PFSK-1 (cell line): Measurements from ENCODE around the gene HSPB1.

Experiments used
- FOXP2 ChIP-seq: optimal IDR thresholded peaks from 2 replicates; pipeline ENCODE3; 2011; ENCODE audit warnings: borderline replicate concordance, control low read depth, inconsistent platforms; ENCODE audit not compliant: insufficient read depth; ENCODE audit errors: extremely low read length, extremely low read depth
- POLR2AphosphoS5 ChIP-seq: IDR thresholded peaks from 2 replicates; pipeline ENCODE4 v1.6.1; 2012; ENCODE audit warnings: low read depth, mild to moderate bottlenecking, control low read depth, low read length, moderate library complexity
- REST ChIP-seq, 2 experiments: IDR thresholded peaks; 2 replicates each; pipeline versions ENCODE4 v1.6.1 to v1.8.0; 2011 to 2012; ENCODE audit warnings: low read depth in 2 of 2, low read length in 2 of 2, control low read depth in 1 of 2, inconsistent platforms in 1 of 2, mild to moderate bottlenecking in 1 of 2, moderate library complexity in 1 of 2; ENCODE audit not compliant: insufficient read depth in 1 of 2
- SIN3A ChIP-seq: IDR thresholded peaks from 2 replicates; pipeline ENCODE4 v1.6.1; 2012; ENCODE audit warnings: mild to moderate bottlenecking, low read length, moderate library complexity, borderline replicate concordance; ENCODE audit not compliant: insufficient read depth
- TAF1 ChIP-seq: IDR thresholded peaks from 2 replicates; pipeline ENCODE4 v1.6.1; 2012; ENCODE audit warnings: low read length, control low read depth, borderline replicate concordance; ENCODE audit not compliant: insufficient read depth

The HSPB1 gene

GRCh38 chr7:76261329-76261728 lies 41.1 kb upstream of the HSPB1 start:
- TF ChIP-seq SIN3A (no peak), POLR2AphosphoS5 (no peak), REST (IDR thresholded peaks at IDR 0.05; ENCODE audit: insufficient read depth in 1 of 2, low read depth in 2 of 2, low read length in 2 of 2) (no peak), FOXP2 (no peak), TAF1 (no peak)

DNA sequence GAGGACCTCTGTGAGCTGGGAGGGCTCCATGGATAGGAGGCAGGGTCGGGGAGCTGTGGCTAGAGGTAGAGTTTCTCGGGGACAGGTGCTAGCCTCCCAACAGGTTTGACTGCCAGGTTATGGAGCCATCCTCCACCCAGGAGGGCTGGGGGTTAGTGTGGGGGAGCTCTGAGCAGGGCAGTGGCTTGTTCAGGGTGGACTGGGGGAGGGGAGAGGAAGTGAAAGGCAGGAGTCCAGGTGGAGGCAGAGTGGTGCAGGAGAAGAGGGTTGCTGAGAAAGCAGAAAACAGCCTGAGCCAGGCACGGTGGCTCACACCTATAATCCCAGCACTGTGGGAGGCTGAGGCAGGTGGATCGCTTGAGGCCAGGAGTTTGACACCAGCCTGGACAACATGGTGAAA lies 40.5 kb upstream of the HSPB1 start:
- TF ChIP-seq POLR2AphosphoS5 (no peak), TAF1 (no peak), SIN3A (no peak), REST (IDR thresholded peaks at IDR 0.05; ENCODE audit: insufficient read depth in 1 of 2, low read depth in 2 of 2, low read length in 2 of 2) (no peak), FOXP2 (no peak)

- TF ChIP-seq FOXP2, result no peak
- TF ChIP-seq REST (IDR thresholded peaks at IDR 0.05; ENCODE audit: insufficient read depth in 1 of 2, low read depth in 2 of 2, low read length in 2 of 2), result peak; percentile 13 to 76; a peak in 2 of 4 replicates
Measured at GRCh38 chr7:76262683-76263402, 39.6 kb upstream of the HSPB1 start.

GRCh38 chr7:76265299-76265698 lies 37.2 kb upstream of the HSPB1 start:
- TF ChIP-seq REST (IDR thresholded peaks at IDR 0.05; ENCODE audit: insufficient read depth in 1 of 2, low read depth in 2 of 2, low read length in 2 of 2) (no peak), SIN3A (no peak), TAF1 (no peak), FOXP2 (no peak), POLR2AphosphoS5 (no peak)
